Natural killer cell (primary cell): ENCODE results near the gene SNX30. TPM values are rescaled to one million over a fixed set of nuclear protein-coding genes. Genes with fewer than 3 reads are reported as not detected.

ENCODE experiments used
- ATAC-seq, 3 donors: fragments of 150-1000 bp in 2 of 3; fragments of 200-7000 bp in 1 of 3; cut with Tn5 transposase; 1 replicate in 1 of 3; 2 replicates in 2 of 3; pipeline ENCODE4 v1.10.0; 2021; ENCODE audit warnings: mild to moderate bottlenecking in 2 of 3, moderate library complexity in 2 of 3
- DNase-seq, 2 donors: peaks; one replicate each; pipeline versions ENCODE4 v3.0.0 to v3.0.0-alpha.2; 2013 to 2021; ENCODE audit warnings: mixed read lengths in 1 of 2
- H3K27ac ChIP-seq: one replicate; pipeline ENCODE4 v1.5.1; 2013; ENCODE audit warnings: mild to moderate bottlenecking, low read length
- H3K27me3 ChIP-seq: one replicate; pipeline ENCODE4 v1.6.1; 2013; ENCODE audit warnings: low read length; ENCODE audit not compliant: control insufficient read depth, insufficient read depth
- H3K36me3 ChIP-seq: one replicate; pipeline ENCODE4 v1.6.1; 2013; ENCODE audit warnings: low read length; ENCODE audit not compliant: control insufficient read depth, insufficient read depth
- H3K4me1 ChIP-seq: one replicate; pipeline ENCODE4 v1.6.1; 2013; ENCODE audit warnings: low read length; ENCODE audit not compliant: control insufficient read depth, insufficient read depth
- H3K4me3 ChIP-seq: one replicate; pipeline ENCODE4 v1.5.1; 2013; ENCODE audit warnings: low read length
- H3K9me3 ChIP-seq: one replicate; pipeline ENCODE4 v1.6.1; 2013; ENCODE audit warnings: low read length; ENCODE audit not compliant: control insufficient read depth, insufficient read depth
- H3K27ac Mint-ChIP-seq, 2 donors: one replicate each; pipeline ENCODE4 v1.8.0; 2022; ENCODE audit warnings: mild to moderate bottlenecking in 2 of 2, mixed read lengths in 2 of 2, moderate library complexity in 1 of 2
- H3K27me3 Mint-ChIP-seq, 2 donors: one replicate each; pipeline ENCODE4 v1.8.0; 2022; ENCODE audit warnings: low read depth in 2 of 2, mixed read lengths in 2 of 2
- H3K36me3 Mint-ChIP-seq: one replicate; pipeline ENCODE4 v1.8.0; 2022; ENCODE audit warnings: mixed read lengths
- H3K4me1 Mint-ChIP-seq, 2 donors: one replicate each; pipeline ENCODE4 v1.8.0; 2022; ENCODE audit warnings: mixed read lengths in 2 of 2
- H3K4me3 Mint-ChIP-seq: one replicate; pipeline ENCODE4 v1.8.0; 2022; ENCODE audit warnings: mild to moderate bottlenecking, moderate library complexity, mixed read lengths
- H3K9me3 Mint-ChIP-seq, 2 donors: one replicate each; pipeline ENCODE4 v1.8.0; 2022; ENCODE audit warnings: mixed read lengths in 2 of 2
- CTCF ChIP-seq: fragments of 200-600 bp; IDR thresholded peaks from one replicate; pipeline ENCODE4 v1.8.0; 2022; ENCODE audit warnings: antibody characterized with exemption
- WGBS: methylation state at CpG from one replicate; pipeline ENCODE4 v1.1.7; 2013; ENCODE audit warnings: missing lambda C conversion rate; ENCODE audit not compliant: insufficient coverage; 5-methylcytosine and 5-hydroxymethylcytosine counted together
- intact Hi-C: fragments of 100-400 bp; cut with micrococcal nuclease; formaldehyde crosslinking; loops from one replicate; pipeline ENCODE4 v1.14.2; 2022
- total RNA-seq, 4 donors: library from RNA; stranded (reverse); fragments of 120-200 nt in 1 of 4; gene quantifications; one replicate each; pipeline versions ENCODE4 v1.2.3 to v1.2.4, GENCODE V29; 2013 to 2022

Gene SNX30
- total RNA-seq, 3 donors from 2014 or later (not counting 1 experiment from before 2014, with no cell fraction given): 8.5 to 10.5 (median 9.3) TPM

GRCh38 chr9:112796485-112796884 is 45.9 kb downstream of the SNX30 start:
- Mint-ChIP-seq H3K9me3 (peaks cover 0 to 3% of the 10 kb centered on the region in 2 donors), H3K27me3 (no peaks in the 10 kb centered on the region), H3K4me1 (peaks cover 5 to 17% of the 10 kb centered on the region in 2 donors), H3K4me3 (no peak overlapping the region), H3K36me3 (no peaks in the 10 kb centered on the region), H3K27ac (no peak overlapping the region)
- Histone ChIP-seq H3K36me3 (no peaks in the 10 kb centered on the region), H3K4me1 (peaks cover 4% of the 10 kb centered on the region), H3K27me3 (no peaks in the 10 kb centered on the region), H3K27ac (no peak overlapping the region), H3K4me3 (no peak overlapping the region), H3K9me3 (no peaks in the 10 kb centered on the region)
- DNase-seq (no peak), ATAC-seq (no peak)
- no peak for TF ChIP-seq CTCF
- intact Hi-C loops: no loop called here
- WGBS: 95% methylated on average over 8 of the region's 8 CpGs

GRCh38 chr9:112809351-112809848 is 58.8 kb downstream of the SNX30 start:
- H3K36me3 ChIP-seq: peaks cover 2% of the 10 kb centered on the region
- 36% methylated on average over 7 of the region's 7 CpGs for WGBS
- no peaks in the 10 kb centered on the region for H3K36me3 Mint-ChIP-seq
- H3K9me3 ChIP-seq: no peaks in the 10 kb centered on the region
- H3K4me3 ChIP-seq: no peak overlapping the region
- no peaks in the 10 kb centered on the region for H3K27me3 Mint-ChIP-seq
- DNase-seq (no peak), ATAC-seq (peak in 2 of 3 donors; percentile 17 to 34)
- TF ChIP-seq CTCF: no peak
- H3K4me1 Mint-ChIP-seq: peaks cover 0 to 5% of the 10 kb centered on the region in 2 donors
- H3K4me3 Mint-ChIP-seq: no peak overlapping the region
- peaks cover 12% of the 10 kb centered on the region for H3K4me1 ChIP-seq
- H3K9me3 Mint-ChIP-seq: no peaks in the 10 kb centered on the region
- intact Hi-C loops: no loop called here
- no peak overlapping the region for H3K27ac ChIP-seq
- H3K27me3 ChIP-seq: no peaks in the 10 kb centered on the region
- H3K27ac Mint-ChIP-seq: no peak overlapping the region

GRCh38 chr9:112809906-112810305 is 59.3 kb downstream of the SNX30 start:
- H3K27me3 Mint-ChIP-seq: no peaks in the 10 kb centered on the region
- peaks cover 12% of the 10 kb centered on the region for H3K4me1 ChIP-seq
- H3K4me1 Mint-ChIP-seq: no peaks in the 10 kb centered on the region
- no peak overlapping the region for H3K27ac ChIP-seq
- intact Hi-C loops: no loop called here
- ATAC-seq: no peak
- 52% methylated on average over 6 of the region's 6 CpGs for WGBS
- H3K36me3 ChIP-seq: peaks cover under 1% of the 10 kb centered on the region
- H3K4me3 ChIP-seq: no peak overlapping the region
- no peak overlapping the region for H3K4me3 Mint-ChIP-seq
- H3K9me3 ChIP-seq: no peaks in the 10 kb centered on the region
- H3K36me3 Mint-ChIP-seq: no peaks in the 10 kb centered on the region
- no peak for DNase-seq
- no peak for TF ChIP-seq CTCF
- no peaks in the 10 kb centered on the region for H3K9me3 Mint-ChIP-seq
- no peak overlapping the region for H3K27ac Mint-ChIP-seq
- no peaks in the 10 kb centered on the region for H3K27me3 ChIP-seq
